Activated T-cell treated with anti-CD3 and anti-CD28 coated beads for 48 hours (primary cell): ENCODE measurements around the gene MAGEA2B.
"Not testable (repeated sequence)": the region's sequence is repeated elsewhere in the genome, so short reads cannot be mapped to it uniquely, and the experiment has no call there.

Experiments
- DNase-seq: peaks from one replicate; pipeline ENCODE4 v3.0.0-alpha.2; 2020; ENCODE audit warnings: low read depth

The MAGEA2B gene, protein sequence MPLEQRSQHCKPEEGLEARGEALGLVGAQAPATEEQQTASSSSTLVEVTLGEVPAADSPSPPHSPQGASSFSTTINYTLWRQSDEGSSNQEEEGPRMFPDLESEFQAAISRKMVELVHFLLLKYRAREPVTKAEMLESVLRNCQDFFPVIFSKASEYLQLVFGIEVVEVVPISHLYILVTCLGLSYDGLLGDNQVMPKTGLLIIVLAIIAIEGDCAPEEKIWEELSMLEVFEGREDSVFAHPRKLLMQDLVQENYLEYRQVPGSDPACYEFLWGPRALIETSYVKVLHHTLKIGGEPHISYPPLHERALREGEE

GRCh38 chrX:152713815-152714787 is at the start of gene MAGEA2B:
TSS of gene MAGEA2B (plus strand) at chrX:152714628. CDS start at chrX:152717107, 2,479 bp downstream.
- not testable (repeated sequence) for DNase-seq

DNA sequence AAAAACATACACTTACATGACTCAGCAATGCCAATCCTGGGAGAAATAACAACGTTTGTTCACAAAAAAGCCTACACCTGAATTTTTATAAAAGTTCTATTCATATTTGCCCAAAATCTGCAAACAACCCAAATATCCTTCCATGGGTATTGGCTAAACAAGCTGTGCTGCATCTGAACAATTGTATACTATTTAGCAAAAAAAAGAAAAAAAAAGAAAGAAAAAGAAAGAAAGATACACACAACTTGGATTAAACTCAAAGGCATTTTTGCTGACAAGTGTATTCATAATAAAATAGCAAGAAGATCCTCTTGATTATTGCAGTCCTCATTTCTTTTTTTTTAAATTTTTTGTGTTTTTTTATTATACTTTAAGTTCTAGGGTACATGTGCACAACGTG is 40.3 kb upstream of the MAGEA2B start:
- DNase-seq = no peak

- DNase-seq = not testable (repeated sequence)
These were observed 39.8 kb upstream of the MAGEA2B start for GRCh38 chrX:152674652-152675051.

GRCh38 chrX:152681012-152681411 is 33.4 kb upstream of the MAGEA2B start:
- DNase-seq = not testable (repeated sequence)

DNA sequence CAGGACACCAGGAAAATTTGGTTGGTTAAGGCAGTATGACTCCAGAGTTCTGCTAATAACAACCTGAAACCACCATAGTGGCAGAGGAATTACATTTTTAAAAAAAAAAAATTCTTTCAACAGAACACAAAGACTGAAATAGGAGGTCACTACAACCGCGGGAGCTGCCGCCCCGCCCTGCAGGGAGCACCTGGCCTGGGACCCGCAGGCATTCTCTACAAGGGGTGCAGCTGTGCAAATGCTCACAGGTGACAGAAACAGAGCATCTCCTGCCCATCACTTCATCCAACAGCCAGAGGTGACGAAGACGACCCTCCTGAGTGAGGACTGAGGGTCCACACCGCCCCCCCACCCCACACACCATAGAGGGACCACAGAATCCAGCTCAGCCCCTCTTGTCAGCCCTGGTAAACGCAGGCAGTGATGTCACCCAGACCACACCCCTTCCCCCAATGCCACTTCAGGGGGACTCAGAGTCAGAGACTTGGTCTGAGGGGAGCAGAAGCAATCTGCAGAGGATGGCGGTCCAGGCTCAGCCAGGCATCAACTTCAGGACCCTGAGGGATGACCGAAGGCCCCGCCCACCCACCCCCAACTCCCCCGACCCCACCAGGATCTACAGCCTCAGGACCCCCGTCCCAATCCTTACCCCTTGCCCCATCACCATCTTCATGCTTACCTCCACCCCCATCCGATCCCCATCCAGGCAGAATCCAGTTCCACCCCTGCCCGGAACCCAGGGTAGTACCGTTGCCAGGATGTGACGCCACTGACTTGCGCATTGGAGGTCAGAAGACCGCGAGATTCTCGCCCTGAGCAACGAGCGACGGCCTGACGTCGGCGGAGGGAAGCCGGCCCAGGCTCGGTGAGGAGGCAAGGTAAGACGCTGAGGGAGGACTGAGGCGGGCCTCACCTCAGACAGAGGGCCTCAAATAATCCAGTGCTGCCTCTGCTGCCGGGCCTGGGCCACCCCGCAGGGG is 16.2 kb upstream of the MAGEA2B start, which contains the start of gene MAGEA3:
Gene MAGEA3 (plus strand): TSS at position 843 of the 980 bp plus-strand sequence. CDS start 2,039 bp downstream, outside the sequence.
- DNase-seq = not testable (repeated sequence)

- DNase-seq = not testable (repeated sequence)
These were observed 14.0 kb upstream of the MAGEA2B start for GRCh38 chrX:152700390-152700789.

- DNase-seq = not testable (repeated sequence)
These were observed 7.9 kb upstream of the MAGEA2B start for GRCh38 chrX:152706500-152706899.

- not testable (repeated sequence) for DNase-seq
These were observed 5.3 kb upstream of the MAGEA2B start, which contains the start of gene CSAG2 for GRCh38 chrX:152709173-152709572. TSS of gene CSAG2 (minus strand) at chrX:152709273. CDS start at chrX:152709112, 161 bp downstream.

- not testable (repeated sequence) for DNase-seq
These were observed 1.2 kb upstream of the MAGEA2B start for GRCh38 chrX:152713195-152713594.

DNA sequence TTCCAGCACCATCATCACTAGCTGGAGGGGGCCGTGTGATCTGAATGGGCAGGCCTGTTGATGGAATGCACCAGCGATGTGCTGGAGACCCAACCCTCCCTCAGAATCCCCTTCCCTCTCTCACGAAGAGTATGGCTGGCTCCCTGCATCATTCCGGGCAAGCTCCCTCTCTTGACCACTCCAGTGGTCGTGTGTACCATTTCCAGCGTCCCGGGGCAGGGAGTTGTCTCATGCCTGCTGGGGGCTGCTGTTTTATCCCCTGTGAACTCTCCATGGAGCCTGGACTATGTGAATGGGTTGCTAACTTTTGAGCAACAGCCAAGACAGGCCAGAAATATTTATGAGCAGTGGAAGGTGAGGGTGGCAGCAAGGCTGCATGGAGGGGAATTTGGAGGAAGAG is 11.0 kb downstream of the MAGEA2B start:
- DNase-seq = no peak

- DNase-seq = no peak
These were observed 19.0 kb downstream of the MAGEA2B start, which contains the start of the genes CSAG1 and MAGEA12 for GRCh38 chrX:152733261-152733975. TSS of gene CSAG1 (minus strand) at chrX:152733721. CDS start at chrX:152732460, 1,261 bp downstream. TSS of gene MAGEA12 (plus strand) at chrX:152733757. CDS start at chrX:152736162, 2,405 bp downstream.

DNA sequence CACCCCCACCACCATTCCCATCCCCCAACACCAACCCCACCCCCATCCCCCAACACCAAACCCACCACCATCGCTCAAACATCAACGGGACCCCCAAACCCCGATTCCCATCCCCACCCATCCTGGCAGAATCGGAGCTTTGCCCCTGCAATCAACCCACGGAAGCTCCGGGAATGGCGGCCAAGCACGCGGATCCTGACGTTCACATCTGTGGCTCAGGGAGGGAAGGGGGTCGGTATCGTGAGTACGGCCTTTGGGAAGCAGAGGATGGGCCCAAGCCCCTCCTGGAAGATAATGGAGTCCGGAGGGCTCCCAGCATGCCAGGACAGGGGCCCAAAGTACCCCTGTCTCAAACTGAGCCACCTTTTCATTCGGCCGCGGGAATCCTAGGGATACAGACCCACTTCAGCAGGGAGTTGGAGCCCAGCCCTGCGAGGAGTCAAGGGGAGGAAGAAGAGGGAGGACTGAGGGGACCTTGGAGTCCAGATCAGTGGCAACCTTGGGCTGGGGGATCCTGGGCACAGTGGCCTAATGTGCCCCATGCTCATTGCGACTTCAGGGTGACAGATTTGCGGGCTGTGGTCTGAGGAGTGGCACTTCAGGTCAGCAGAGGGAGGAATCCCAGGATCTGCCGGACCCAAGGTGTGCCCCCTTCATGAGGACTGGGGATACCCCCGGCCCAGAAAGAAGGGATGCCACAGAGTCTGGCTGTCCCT is 19.9 kb downstream of the MAGEA2B start:
- DNase-seq = not testable (repeated sequence)

GRCh38 chrX:152735101-152735500 is 20.7 kb downstream of the MAGEA2B start:
- no peak for DNase-seq

DNA sequence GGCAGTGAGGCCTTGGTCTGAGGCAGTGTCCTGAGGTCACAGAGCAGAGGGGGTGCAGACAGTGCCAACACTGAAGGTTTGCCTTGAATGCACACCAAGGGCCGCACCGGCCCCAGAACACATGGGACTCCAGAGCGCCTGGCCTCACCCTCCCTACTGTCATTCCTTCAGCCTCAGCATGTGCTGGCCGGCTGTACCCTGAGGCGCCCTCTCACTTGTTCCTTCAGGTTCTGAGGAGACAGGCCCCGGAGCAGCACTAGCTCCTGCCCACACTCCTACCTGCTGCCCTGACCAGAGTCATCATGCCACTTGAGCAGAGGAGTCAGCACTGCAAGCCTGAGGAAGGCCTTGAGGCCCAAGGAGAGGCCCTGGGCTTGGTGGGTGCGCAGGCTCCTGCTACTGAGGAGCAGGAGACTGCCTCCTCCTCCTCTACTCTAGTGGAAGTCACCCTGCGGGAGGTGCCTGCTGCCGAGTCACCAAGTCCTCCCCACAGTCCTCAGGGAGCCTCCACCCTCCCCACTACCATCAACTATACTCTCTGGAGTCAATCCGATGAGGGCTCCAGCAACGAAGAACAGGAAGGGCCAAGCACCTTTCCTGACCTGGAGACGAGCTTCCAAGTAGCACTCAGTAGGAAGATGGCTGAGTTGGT is 21.6 kb downstream of the MAGEA2B start:
- no peak for DNase-seq

- not testable (repeated sequence) for DNase-seq
These were observed 22.1 kb downstream of the MAGEA2B start for GRCh38 chrX:152736528-152736927.

GRCh38 chrX:152738560-152738959 is 24.1 kb downstream of the MAGEA2B start:
- DNase-seq = no peak

DNA sequence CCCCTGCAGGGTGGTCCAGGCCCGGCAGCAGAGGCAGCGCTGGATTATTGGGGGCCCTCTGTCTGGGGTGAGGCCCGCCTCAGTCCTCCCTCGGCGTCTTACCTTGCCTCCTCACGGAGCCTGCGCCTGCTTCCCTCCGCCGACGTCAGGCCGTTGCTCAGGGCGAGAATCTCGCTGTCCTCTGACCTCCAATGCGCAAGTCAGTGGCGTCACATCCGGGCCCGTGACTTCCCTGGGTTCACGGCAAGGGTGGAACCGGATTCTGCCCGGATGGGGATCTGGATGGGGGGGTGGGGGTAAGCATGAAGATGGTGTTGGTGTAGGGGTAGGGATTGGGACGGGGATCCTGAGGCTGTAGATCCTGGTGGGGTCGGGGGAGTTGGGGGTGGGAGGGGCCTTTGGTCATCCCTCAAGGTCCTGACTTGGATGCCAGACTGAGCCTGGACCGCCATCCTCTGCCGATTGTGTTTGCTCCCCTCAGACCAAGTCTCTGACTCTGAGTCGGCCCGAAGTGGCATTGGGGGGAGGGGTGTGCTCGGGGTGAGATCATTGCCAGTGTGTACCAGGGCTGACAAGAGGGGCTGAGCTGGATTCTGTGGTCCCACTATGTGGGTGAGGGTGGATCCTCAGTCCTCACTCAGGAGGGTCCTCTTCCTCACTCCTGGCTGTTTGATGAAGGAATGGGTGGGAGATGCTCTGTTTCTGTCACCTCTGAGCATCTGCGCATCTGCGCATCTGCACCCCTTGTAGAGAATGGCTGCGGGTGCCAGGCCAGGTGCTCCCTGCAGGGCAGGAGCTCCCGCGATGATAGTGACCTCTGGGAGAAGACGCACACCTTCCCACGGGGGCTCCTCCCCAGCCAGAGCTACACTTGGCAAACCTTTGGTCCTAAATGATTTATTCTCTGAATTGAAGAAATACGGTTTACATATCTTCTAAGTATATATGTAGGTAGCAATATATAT is 39.5 kb downstream of the MAGEA2B start, which contains the start of gene MAGEA2:
Gene MAGEA2 (minus strand): TSS at position 157 of the 965 bp plus-strand sequence. CDS start 2,479 bp downstream, outside the sequence.
- DNase-seq = not testable (repeated sequence)

GRCh38 chrX:152754871-152755270 is 40.4 kb downstream of the MAGEA2B start:
- DNase-seq = not testable (repeated sequence)
